ENCODE measurements around the gene GGPS1.
"Not testable (repeated sequence)": the region's sequence is repeated elsewhere in the genome, so short reads cannot be mapped to it uniquely, and the experiment has no call there.

GGPS1 gene

GRCh38 chr1:235328271-235329138 is at the start of gene GGPS1:
Gene GGPS1, plus strand, starts transcription at chr1:235328570. Its CDS starts 6,695 bp downstream, at chr1:235335265.
- peak; percentile 98 for DNase-seq

DNA sequence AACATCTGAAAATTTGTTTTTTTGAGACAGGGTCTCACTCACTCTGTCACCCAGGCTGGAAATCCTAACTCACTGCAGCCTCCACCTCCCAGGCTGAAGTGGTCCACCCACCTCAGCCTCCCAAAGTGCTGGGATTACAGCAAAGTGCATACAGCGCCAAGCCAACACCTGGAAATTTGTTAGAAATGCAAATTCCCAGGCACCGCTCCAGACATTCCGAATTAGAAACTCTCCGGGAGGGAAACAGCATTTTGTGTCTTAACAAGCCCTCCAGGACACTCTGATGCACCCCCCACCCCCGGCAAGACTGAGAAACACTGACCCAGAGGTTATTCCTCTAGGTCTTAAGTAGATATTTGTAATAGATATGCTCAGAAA is 49.5 kb upstream of the GGPS1 start:
- no peak for DNase-seq

DNA sequence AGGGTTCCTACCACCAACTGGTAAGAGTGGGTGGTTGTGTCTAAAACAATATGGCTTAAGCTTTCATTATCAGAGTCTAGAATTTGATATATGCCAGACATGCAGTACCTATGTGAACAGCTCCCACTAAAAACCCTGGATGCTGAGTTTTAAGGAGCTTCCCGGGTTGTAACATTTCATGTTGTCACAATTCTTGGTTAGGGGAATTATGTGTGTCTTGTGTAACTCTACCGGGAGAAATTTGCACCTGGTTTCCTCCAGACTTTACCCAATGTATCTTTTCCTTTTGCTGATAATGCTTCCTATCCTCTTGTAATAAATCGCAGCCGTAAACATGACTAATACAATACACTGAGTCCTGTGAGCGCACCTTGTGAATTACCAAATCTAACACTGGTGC is 48.7 kb upstream of the GGPS1 start:
- DNase-seq: no peak

- no peak for DNase-seq
These were observed 47.9 kb upstream of the GGPS1 start for GRCh38 chr1:235280467-235280866.

GRCh38 chr1:235283636-235284035 is 44.7 kb upstream of the GGPS1 start:
- DNase-seq: not testable (repeated sequence)

- no peak for DNase-seq
These were observed 44.1 kb upstream of the GGPS1 start for GRCh38 chr1:235284231-235284769.

DNA sequence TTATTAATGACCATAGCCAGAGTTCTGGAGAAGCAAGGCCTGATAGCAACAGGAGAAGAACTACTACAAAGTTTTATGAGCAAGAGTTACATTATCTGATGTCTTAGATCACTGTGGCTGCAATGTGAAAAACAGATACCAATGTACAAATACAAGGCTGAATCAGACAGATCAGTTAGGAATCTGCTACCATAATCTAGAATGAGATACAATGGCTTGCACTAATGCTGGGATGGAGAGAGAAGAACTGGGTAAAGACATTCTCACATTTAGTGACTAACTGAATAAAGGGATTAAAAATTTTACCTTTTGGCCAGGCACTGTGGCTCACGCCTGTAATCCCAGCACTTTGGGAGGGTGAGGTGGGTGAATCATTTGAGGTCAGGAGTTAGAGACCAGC is 41.7 kb upstream of the GGPS1 start:
- no peak for DNase-seq

GRCh38 chr1:235287208-235287882 is 41.0 kb upstream of the GGPS1 start:
- no peak for DNase-seq

GRCh38 chr1:235289859-235290739 is 38.3 kb upstream of the GGPS1 start:
- DNase-seq: no peak

DNA sequence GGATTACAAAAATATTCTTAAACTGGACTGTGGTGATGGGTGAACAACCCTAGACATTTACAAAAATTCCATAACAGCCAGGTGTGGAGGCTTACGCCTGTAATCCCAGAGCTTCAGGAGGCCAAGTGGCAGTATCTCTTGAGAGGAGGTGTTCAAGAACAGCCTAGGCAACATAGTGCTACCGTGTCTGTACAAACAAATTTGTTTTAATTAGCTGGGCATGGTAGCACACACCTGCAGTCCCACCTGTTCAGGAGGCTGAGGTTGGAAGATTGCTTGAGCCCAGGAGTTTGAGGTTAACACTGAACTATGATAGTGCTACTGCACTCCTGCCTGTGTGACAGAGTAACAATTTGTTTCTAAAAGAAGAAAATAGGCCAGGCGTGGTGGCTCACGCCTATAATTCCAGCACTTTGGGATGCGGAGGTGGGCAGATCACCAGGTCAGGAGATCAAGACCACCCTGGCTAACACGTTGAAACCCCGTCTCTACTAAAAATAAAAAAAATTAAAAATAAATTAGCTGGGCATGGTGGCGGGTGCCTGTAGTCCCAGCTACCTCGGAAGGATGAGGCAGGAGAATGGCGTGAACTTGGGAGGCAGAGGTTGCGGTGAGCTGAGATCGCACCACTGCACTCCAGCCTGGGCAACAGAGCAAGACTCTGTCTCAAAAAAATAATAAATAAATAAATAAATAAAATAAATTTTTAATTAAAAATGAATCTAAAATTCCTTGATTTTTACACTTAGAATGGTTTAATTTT is 37.4 kb upstream of the GGPS1 start:
- DNase-seq: no peak

GRCh38 chr1:235291599-235292091 is 36.7 kb upstream of the GGPS1 start:
- no peak for DNase-seq

DNA sequence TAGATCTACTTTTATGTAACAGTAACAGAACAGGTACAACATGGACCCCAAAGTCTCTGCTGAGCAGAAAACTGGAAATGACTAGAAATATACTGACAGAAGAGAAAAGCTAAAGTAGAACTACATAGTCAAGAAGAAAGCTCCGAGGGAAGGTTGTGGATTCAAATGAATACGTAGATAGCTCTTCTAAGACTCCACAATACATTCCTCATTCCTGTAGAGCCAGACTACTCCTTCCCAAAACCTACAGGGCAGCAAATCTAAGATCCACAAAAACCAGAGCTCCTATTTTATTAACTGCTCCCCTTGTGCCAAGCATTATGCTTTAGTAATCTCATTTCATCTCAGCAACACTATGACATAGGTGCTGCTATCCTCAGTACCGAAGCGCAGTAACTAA is 35.6 kb upstream of the GGPS1 start:
- no peak for DNase-seq

GRCh38 chr1:235293322-235293942 is 34.9 kb upstream of the GGPS1 start:
- DNase-seq: no peak

- no peak for DNase-seq
These were observed 32.4 kb upstream of the GGPS1 start for GRCh38 chr1:235295902-235296350.

DNA sequence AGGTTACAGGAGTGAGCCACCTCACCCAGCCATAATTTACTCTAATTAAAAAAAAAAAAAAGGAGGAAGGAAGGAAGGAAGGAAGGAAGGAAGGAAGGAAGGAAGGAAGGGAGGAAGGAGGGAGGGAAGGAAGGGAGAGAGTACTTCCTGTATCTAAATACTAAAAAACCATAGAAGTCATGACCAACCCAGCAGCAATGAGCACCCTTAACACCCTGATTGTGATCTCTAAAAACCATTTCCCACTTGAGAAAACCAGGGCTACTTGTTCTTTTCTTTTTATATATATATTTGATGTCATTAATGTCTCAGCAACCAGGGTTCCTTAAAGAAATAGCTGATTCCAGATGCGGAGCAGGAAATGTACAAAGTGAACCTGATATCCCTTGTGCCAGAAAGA is 31.6 kb upstream of the GGPS1 start:
- DNase-seq: no peak

- no peak for DNase-seq
These were observed 30.8 kb upstream of the GGPS1 start for GRCh38 chr1:235297579-235297978.

- no peak for DNase-seq
These were observed 29.6 kb upstream of the GGPS1 start for GRCh38 chr1:235298758-235299157.

GRCh38 chr1:235299169-235299858 is 29.1 kb upstream of the GGPS1 start:
- no peak for DNase-seq

- DNase-seq: no peak
These were observed 26.2 kb upstream of the GGPS1 start for GRCh38 chr1:235302143-235302542.

- peak; percentile 22 for DNase-seq
These were observed 23.6 kb upstream of the GGPS1 start for GRCh38 chr1:235304549-235305451.
